Skeletal muscle cell (primary cell): ENCODE results near the gene C9orf40.

Source experiments
- DNase-seq: peaks from one replicate; pipeline ENCODE4 v3.0.0-alpha.2; 2010; ENCODE audit warnings: low read depth
- H3K4me3 ChIP-seq: 2 replicates; pipeline ENCODE4 v1.5.1; 2011; ENCODE audit warnings: low read depth, mild to moderate bottlenecking, control low read depth, low read length, moderate library complexity

C9orf40 gene, protein sequence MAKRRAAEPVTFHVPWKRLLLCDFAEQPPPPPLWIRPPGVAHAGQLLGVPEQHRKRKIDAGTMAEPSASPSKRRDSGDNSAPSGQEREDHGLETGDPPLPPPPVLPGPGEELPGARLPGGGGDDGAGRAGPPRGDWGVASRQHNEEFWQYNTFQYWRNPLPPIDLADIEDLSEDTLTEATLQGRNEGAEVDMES

DNA sequence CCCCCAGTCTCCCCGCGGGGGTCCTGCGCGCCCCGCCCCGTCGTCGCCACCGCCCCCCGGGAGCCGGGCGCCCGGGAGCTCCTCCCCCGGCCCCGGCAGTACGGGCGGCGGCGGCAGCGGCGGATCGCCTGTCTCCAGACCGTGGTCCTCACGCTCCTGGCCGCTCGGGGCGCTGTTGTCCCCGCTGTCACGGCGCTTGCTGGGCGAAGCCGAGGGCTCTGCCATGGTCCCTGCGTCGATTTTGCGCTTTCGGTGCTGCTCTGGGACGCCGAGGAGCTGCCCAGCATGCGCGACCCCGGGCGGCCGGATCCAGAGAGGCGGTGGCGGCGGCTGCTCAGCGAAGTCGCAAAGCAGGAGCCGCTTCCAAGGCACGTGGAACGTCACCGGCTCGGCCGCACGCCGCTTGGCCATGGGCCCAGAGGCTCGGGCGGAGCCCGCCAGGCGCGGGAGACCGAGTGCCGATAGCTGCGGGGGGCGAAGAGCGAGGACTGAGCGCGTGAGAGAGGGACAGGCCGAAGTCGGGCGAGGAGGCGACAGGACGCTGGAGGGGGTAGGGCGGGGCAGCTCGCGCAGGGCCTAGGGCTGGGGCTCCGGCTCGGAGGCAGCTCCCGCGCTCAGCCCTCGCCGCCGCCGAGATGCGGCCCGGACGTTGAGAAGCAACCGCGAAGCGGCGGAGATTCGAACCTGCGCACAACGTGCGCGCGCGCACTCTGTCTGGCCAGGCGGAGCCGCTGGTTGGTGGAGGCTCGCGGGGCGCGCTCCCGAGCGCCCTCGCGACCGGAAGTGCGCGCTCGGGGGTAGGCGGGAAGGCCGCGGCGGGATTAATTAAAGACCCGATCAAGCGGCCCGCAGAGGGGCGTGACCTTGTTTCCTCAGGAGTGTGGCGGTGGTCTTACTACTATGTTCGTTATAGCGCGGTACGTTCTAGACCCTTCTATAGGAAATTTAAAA is at the start of gene C9orf40:
Gene C9orf40, minus strand, starts transcription at position 712 of the 951 bp plus-strand sequence. Its CDS starts 301 bp downstream, at position 411.
- H3K4me3 ChIP-seq: peak within 1 kb of the TSS; percentile 86

DNA sequence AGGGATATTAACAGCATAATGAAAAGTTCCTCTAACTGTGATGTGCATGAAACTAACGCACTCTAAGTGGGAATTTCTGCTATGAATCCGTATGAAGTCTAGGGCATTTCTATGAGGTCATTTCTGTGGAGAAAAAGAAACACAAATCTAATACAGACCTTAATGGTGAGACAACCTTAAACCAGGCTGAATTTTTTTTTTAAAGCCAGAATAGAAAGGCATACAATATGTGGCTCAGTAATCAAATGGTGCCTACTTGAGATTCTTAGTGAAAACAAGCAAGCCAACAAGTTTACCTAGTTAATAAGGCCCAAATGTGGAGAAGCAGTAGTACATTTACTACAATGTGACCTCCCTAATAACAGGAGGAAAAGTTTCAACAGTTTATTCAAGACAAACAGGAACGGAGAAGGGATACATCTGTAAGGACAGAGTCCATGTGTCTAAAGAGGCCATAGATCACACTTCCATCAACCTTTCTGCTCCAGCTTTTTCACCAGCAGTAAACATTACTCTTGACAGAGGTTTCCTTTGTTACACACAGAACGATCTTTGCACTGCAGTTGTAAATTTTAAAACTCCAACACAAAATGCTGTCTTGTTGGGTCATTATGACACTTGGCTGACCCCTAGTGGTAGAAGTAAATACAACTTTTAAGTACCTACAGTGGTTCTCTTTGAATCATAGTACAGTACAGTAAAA is 49.2 kb upstream of the C9orf40 start:
- peak; percentile 61 for DNase-seq
- no peak overlapping the region for H3K4me3 ChIP-seq

More for the DNA sequence above, at the start of gene C9orf40:
- DNase-seq: peak; percentile 43

DNA sequence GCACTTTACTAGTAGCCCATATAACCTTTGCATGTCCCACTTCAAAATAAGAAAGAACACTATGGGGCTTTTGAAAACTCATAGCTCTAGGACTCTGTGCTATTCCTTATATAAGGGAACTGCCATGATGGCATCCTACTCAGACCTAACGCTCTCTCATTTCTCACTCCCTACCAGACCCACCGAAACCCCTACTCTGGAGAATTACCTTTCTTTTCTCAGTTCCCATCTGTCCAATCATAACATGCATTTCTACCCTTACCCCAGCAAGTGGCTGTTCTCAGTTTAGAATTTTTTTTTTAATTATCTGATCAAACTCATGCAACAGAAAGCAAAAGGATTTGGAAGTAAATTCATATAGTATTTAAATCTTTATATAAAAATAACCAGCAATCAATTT is 48.1 kb upstream of the C9orf40 start:
- DNase-seq: no peak
- no peak overlapping the region for H3K4me3 ChIP-seq

DNA sequence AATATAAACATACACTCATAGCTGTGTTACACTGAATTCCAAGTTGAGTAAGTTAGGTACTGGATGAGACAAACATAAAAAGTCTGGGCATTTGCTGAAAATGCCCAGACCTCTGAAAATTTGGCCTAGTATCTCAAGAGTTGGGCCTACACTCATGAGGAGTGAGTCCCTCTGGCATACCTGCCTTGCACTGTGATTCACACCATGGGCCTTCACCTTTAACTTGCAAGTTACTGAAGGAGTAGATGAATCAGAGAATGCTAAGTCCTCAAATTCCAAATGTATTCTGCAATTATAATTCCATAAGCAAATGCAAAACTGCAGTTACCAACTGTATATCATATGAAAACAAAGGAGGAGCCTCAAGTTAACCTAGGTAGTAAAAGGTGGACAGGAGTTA is 32.3 kb upstream of the C9orf40 start:
- DNase-seq: no peak
- H3K4me3 ChIP-seq: no peak overlapping the region

DNA sequence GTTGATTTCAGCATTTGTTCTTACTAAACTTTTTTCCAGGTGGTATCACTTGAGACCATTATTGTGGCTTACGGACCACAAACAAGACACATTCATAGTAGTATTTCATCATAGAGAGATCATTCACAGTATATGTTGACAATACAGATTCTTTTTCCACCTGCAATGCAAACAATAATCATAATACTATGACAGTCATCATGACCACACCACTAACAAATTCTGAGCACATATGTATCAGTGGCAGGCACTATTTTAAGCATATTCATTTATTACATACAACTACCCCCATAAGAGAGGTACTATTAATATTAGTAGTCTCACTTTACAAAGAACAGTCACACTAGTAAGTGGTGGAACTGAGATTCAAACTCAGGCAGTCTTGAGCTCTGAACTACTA is 31.0 kb upstream of the C9orf40 start:
- DNase-seq: no peak
- no peak overlapping the region for H3K4me3 ChIP-seq

DNA sequence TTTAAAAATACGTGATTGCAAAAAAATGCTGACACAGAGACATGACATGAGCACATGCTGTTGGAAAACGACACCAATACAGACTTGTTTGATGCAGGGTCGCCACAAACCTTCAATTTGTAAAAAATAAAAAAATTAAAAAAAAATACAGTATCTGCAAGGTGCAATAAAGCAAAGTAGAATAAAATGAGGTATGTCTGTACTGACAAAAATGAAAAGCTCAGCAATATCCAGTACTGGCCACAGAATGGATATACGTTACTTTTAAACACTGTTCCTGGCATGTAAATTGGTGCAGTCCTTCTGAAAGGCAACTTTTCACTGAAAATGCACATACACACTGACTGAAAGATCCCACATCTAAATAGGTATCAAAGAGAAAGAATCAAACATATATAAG is 27.1 kb upstream of the C9orf40 start:
- no peak for DNase-seq
- no peak overlapping the region for H3K4me3 ChIP-seq

DNA sequence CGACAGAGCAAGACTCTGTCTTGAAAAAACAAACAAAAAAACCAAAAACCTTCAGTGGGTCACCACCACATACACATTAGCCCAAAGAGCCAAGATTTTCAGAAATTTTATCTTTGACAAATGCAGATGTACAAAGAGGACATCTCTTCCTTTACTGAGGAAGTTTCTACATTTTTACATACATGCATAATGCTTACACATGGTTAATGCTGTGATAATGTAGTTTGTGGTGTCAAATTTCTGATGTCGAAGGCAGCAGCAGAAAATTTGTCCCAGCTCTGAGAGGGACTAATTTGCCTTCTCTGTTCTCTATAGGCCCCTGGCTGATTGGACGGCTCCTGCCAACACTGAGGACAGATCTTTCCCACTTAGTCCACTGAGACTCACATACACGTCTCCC is 24.6 kb upstream of the C9orf40 start:
- DNase-seq: no peak

DNA sequence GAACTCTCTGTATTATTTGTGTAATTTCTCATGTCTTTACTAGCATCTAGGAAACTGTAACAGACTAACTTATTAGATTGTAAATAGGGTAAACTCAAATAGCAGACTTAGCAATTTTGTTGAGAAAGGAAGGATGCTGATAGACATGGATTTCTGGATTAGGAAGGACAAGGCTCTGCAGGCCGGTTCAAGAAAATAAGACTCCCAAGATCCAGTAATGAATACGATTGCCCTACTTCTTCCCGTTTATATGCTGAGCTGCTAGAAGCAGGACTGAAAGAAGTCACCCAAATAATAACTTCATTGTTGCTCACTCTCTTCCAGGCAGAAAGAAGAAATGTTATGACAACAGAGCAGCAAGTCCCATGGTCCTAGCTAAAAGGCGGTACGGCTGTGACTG is 22.8 kb upstream of the C9orf40 start:
- H3K4me3 ChIP-seq: no peak overlapping the region
- no peak for DNase-seq

More for the DNA sequence above, 24.6 kb upstream of the C9orf40 start:
- no peak overlapping the region for H3K4me3 ChIP-seq

DNA sequence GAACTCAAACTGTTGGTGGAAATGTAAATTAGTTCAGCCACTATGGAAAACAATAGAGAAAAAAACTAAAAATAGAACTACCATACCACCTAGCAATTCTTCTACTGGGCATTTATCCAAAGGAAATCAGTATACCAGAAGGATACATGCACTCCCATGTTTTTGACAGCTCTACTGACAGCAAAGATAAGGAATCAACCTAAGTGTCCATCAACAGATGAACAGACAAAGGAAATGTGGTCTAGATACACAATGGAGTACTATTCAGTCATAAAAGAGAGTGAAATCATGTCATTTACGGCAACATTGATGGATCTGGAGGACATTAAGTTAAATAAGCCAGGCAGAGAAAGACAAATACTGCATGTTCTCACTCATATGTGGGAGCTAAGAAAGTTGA is 21.8 kb upstream of the C9orf40 start:
- H3K4me3 ChIP-seq: no peak overlapping the region
- no peak for DNase-seq

DNA sequence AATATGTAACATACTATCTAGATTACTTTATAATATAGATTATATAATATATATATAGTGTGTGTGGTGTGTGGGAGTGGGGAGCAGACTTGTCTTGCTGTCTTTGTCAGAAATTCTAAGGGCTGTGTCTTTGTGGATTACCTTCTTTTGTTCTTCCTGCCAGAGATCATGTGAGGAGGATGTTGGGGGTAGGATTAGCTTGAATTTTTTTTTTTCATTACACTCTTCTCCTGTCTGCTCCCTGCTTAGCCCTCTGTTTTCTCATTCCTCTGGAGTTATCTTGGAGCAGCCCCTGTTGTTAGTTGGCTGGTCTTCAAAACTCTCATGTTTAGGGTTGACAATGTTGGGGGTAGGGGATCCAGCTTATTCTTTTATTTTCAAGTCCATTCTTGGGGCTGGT is 21.0 kb upstream of the C9orf40 start:
- no peak for DNase-seq
- H3K4me3 ChIP-seq: no peak overlapping the region

DNA sequence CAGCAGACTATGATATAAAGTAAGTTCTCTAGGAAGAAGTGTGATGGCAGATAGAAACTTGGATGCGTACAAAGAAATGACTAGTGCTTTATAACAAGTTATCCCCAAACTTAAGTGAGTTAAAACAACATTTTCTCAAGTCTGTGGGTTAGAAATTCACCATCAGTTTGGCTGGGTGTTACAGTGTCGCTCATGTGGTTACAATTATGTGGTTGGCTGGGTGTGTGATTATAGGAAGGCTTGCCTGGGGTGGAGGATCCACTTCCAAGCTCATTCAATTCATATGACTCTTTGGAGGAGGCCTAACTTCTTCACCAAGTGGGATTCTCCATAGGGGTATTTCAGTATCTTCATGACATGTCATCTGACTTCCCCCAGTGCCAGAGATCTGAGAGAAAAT is 10.3 kb upstream of the C9orf40 start:
- H3K4me3 ChIP-seq: no peak overlapping the region
- DNase-seq: no peak

DNA sequence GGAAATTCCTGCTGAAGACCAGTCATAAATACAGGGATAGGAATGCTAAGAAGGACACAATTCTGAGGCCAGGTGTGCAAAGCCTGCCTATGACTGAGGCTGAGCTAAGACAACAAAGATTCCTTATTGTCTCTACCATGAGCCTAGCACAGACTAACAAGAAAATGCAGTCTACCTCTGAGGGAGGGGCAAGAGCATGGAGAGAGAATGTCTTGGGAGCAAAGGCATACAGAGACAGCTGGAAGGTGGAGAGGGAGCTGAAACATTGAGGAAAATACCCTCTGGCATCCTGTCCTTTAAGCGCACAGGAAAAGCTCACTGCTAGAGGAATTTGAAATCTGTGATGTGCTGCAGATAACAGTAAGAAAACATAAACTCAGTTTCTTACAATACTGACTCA is 8.8 kb upstream of the C9orf40 start:
- no peak overlapping the region for H3K4me3 ChIP-seq
- no peak for DNase-seq

DNA sequence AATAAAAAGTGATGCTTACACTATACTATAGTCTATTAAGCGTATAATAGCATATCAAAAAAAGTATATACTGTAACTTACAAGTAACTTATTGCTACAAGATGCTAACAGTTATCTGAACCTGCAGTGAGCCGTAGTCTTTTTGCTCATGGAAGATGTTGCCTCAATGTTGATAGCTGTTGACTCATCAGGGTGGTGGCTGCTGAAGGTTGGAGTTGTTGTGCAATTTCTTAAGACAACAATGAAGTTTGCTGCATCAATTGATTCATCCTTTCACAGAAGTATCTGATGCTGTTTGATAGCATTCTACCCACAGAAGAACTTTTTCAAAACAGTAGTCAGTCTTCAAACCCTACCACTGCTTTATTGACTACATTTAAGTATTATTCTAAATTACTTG is 7.8 kb upstream of the C9orf40 start:
- no peak overlapping the region for H3K4me3 ChIP-seq
- DNase-seq: peak; percentile 68

DNA sequence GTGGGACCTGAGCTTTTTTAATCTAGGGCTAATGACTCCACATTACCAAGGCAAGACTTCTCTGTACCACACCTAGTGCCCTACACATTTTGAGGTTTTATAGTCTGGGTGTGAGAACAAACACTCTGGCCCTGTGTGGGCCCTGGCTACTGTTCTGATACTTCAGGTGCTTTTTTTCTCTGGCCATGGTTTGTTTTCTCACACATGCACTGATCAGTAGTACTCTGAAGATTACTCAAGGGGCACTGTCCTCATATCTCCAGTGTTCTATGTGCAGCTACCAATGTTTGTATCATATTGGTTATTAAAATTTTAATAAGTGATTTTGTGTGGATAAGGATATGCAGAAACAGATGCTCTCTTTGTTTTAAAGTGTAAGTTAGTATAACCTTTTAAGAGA is 5.9 kb upstream of the C9orf40 start:
- no peak for DNase-seq
- H3K4me3 ChIP-seq: no peak overlapping the region

DNA sequence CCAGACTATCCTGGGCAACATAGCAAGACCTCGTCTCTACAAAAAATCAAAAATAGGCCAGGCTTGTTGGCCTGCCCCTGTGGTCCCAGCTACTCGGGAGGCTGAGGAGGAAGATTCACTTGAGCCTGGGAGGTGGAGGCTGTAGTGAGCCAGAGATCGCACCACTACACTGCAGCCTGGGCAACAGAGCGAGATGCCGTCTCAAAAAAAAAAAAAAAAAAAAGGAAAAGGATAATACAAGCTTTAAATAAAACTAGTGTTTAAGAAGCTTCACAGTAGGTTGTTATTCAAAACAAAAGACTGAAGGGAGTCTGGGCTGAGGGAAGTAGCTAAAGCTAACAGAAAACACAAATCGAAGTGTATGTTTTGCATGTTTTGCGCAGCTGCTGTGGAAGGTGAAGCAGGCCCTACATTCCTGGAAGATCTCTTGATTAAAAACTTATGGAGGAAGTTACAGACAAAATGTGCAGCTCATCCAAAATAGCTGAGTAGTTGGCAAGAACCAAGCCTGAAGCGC is 581 bp upstream of the C9orf40 start:
- DNase-seq: no peak
- H3K4me3 ChIP-seq: peak overlapping the region; percentile 86

DNA sequence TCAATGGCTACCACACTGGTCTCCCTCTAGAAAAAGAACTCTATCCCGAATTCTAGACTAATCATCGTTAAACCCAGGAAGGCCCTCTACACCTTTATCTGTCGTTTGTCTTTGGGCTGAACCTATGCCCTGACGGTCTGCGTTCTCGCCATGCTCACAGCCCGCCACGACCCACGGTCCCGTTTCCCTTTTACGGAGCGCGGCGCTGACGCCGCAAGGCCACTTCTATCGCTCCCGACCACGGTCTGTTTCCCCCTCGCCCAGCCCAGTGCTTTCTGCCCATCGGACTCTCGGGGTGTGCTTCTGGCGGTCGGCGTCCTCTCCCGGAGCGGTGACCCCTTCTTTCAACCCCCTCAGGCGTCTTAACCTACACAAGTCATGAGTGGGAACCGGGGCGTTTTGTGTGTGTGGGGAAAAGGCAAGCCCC is 974 bp downstream of the C9orf40 start:
- H3K4me3 ChIP-seq: peak overlapping the region; percentile 86
- DNase-seq: no peak

DNA sequence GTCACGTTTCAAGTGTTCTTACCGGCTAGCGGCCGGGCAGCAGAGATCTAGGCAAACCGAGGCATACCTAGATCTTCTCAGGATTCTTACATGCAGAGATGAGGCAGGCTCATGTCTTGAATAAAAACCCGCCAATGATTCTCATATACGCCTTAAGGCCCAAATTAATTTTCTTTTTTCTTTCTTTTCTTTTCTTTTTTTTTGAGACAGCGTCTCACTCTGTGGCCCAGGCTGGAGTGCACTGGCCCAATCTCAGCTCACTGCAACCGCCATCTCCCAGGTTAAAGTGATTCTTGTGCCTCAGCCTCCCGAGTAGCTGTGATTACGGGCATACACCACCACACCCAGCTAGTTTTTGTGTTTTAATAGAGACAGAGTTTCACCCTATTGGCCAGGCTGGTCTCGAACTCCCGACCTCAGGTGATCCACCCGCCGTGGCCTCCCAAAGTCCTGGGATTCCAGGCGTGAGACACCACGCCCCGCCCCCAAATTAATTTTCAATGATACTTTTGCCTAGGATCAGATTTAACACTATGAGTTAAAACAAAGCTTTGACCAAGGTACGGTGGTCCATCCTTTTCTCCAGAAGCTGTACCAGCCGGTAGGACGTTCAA is 1.5 kb downstream of the C9orf40 start:
- H3K4me3 ChIP-seq: peak overlapping the region; percentile 86
- DNase-seq: no peak

DNA sequence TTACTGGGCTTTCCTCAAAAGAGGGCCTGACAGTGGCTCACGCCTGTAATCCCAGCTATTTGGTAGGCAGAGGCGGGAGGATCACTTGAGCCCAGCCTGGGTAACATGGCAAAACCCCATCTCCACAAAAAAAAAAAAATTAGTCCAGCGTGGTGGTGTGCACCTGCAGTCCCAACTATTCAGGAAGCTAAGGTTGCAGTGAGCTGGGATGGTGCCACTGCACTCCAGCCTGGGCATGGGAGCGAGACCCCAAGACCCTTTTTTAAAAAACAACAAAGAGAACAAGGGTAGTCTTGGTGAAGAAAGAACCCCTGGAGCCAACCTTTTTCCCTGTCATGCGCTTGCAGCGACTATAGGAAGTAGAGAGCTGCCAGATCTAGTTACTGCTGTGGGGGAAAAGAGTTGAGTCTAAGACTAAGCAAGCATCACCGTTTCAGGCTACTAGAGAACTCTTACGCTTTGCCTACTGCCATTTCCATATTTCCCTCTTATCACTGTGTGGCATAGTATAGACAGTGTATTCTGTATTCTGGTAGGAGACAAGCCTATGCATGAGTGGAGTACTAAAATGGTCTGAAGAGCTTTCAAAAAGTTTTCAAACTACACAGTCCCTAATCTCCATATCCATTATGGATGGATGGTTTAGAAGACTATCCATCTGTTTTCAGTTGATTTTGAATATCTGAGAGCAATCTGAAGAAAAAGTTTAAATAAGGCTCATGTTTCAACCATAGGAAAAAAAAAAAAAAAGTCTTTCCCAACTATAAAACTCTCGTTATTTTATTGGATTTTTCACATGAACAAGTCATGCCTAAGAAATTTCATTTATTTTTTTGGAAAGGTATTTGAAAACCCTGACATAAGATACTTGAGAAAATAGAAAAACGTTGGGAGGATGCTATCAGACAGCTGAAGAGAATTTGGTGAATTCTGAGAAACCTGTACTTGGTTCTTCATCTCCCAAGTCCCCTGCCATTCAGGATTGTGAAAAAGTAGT is 2.6 kb downstream of the C9orf40 start:
- no peak overlapping the region for H3K4me3 ChIP-seq
- DNase-seq: no peak
